Urothelium cell line (cell line): ENCODE results near the gene MTX1.
A peak's percentile ranks its signal among the peaks of the same experiment; 100 is the strongest.
"Not testable (repeated sequence)": the region's sequence is repeated elsewhere in the genome, so short reads cannot be mapped to it uniquely, and the experiment has no call there.

Experiments
- DNase-seq: peaks from one replicate; pipeline ENCODE4 v3.0.0; 2011; ENCODE audit warnings: low spot score, mixed read lengths
- FAIRE-seq: peaks from 2 replicates; lab custom pipeline; 2011; peaks lifted over from hg19 to GRCh38; lab: Jason Lieb, UNC

The MTX1 gene, protein sequence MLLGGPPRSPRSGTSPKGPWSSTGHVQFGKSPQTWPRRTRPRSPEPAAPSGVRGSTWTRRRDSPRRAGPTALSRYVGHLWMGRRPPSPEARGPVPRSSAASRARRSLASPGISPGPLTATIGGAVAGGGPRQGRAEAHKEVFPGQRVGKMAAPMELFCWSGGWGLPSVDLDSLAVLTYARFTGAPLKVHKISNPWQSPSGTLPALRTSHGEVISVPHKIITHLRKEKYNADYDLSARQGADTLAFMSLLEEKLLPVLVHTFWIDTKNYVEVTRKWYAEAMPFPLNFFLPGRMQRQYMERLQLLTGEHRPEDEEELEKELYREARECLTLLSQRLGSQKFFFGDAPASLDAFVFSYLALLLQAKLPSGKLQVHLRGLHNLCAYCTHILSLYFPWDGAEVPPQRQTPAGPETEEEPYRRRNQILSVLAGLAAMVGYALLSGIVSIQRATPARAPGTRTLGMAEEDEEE

DNA sequence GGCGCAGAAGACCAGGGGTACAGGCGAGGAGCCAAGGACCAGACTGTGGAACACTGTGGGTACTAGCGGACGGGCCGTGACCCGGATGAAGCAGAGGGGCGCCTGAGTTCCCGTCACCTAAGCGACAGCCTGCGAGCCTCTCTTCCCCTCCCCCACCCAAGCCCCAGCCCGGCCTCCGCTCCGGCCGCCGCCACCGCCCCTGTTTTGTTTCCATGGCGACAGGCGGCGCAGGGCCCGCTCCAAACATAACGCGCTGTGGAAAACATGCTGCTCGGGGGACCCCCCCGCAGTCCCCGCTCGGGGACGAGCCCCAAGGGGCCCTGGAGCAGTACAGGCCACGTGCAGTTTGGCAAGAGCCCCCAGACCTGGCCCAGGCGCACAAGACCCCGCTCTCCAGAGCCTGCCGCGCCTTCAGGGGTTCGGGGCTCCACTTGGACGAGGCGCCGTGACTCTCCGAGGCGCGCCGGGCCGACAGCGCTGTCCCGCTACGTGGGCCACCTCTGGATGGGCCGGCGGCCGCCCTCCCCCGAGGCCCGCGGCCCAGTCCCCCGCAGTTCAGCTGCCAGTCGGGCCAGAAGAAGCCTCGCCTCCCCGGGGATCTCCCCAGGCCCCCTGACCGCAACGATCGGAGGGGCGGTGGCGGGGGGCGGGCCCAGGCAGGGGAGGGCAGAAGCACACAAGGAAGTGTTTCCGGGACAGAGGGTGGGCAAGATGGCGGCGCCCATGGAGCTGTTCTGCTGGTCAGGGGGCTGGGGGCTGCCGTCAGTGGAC is at the start of gene MTX1:
MTX1 (plus strand) TSS at position 155 of the 771 bp plus-strand sequence; CDS start at position 265, 110 bp downstream.
- peak; percentile 86 for DNase-seq
- no peak for FAIRE-seq

- DNase-seq = no peak
Observed at GRCh38 chr1:155158991-155159390, 49.5 kb upstream of the MTX1 start.

GRCh38 chr1:155160128-155160527 is 48.4 kb upstream of the MTX1 start:
- FAIRE-seq (no peak), DNase-seq (no peak)

More at GRCh38 chr1:155158991-155159390, 49.5 kb upstream of the MTX1 start:
- no peak for FAIRE-seq

DNA sequence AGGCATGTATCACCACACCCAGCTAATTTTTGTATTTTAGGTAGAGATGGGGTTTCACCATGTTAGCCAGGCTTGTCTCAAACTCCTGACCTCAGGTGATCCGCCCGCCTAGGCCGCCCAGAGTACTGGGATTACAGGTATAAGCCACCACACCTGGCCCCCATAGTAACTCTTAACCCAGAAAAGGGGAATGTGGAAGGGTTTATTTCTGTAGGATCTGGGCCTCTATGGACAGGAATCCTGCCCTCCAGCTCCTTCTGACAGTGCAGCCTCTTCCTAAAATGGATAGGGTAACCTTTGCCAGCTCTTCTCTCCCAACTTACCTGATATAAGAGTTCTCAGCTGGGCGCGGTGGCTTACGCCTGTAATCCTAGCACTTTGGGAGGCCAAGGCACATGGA is 45.9 kb upstream of the MTX1 start:
- DNase-seq, FAIRE-seq: not testable (repeated sequence)

GRCh38 chr1:155163785-155164184 is 44.7 kb upstream of the MTX1 start:
- not testable (repeated sequence) for FAIRE-seq, DNase-seq

- DNase-seq, FAIRE-seq: not testable (repeated sequence)
Observed at GRCh38 chr1:155164625-155165024, 43.9 kb upstream of the MTX1 start.

DNA sequence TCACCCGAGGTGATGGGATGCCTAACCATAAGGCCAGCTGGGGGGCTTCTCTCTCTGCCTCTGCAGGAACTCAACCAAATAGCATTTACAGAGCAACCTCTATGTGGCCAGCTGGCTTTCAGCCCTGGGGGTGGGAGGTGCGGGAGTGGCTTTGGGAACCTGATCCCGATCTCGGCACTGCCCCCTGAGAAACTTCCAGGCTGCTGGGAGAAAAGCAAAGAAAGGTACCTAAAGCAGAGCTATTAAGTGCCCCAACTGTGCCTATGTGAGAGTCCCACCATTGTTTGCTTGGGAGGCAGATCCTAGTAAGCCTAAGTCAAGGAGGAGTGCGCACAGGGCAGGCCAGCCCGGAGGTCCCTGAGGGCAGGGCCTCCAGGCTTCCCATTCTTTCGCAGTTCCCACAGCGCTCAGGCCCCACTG is 42.4 kb upstream of the MTX1 start:
- FAIRE-seq = no peak
- no peak for DNase-seq

- DNase-seq = no peak
- no peak for FAIRE-seq
Observed at GRCh38 chr1:155166471-155167165, 41.9 kb upstream of the MTX1 start.

DNA sequence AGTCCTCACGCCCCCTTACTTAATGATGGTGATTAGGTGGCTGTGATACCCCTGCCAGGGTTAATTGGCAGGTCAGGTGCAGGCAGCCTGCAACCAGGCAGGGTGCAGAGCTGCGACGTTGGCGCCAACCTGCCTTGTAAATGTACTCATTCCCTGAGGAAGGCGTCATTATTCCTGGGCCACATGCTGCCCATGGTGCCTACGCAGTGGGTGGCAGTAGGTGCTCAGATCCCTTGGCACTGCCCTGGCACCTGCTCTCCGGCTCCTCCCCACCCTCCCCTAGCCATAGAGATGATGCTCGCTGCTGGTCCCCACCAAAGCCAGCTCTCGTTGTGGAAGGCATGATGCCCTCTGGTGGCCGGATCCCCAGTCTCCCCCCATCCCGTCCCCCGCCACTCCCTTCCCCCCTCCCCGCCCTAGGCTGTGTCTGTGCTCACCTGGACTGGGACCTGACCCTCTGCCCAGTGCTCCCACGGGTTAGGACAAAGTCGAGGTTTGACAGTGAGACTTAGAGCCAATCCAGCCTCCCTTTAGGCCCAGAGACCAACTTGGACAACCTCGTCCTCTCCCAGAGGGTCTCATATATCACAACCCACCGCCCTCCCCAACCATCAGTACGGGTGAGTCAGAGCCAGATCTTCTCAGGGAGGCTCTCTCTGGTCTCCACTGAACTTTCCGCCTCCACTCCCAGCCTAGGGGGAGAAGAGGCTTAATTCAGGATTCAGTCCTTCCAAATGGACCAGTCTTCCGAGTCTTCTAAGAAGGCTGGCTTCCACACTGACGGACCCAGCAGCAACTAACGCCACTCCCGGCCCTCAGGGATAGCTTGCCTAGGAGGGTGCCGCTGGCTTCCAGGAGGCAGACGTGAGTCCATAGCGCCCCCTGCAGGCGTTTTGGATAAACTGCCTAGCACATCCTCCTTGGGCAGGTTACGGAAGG is 41.1 kb upstream of the MTX1 start:
- FAIRE-seq (no peak), DNase-seq (peak; percentile 84)

DNA sequence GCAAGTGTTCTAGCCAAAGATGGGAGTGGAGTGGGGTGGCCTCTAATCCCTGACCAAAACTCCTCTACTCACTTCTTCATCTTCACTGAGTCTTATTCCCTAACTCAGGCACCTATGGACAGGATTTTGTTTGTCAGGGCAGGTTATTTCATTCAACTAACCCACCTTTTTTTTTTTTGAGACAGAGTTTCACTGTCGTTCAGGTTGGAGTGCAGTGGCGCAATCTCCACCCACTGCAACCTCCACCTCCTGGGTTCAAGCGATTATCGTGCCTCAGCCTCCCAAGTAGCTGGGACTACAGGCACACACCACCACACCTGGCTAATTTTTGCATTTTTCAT is 40.4 kb upstream of the MTX1 start:
- not testable (repeated sequence) for FAIRE-seq, DNase-seq

DNA sequence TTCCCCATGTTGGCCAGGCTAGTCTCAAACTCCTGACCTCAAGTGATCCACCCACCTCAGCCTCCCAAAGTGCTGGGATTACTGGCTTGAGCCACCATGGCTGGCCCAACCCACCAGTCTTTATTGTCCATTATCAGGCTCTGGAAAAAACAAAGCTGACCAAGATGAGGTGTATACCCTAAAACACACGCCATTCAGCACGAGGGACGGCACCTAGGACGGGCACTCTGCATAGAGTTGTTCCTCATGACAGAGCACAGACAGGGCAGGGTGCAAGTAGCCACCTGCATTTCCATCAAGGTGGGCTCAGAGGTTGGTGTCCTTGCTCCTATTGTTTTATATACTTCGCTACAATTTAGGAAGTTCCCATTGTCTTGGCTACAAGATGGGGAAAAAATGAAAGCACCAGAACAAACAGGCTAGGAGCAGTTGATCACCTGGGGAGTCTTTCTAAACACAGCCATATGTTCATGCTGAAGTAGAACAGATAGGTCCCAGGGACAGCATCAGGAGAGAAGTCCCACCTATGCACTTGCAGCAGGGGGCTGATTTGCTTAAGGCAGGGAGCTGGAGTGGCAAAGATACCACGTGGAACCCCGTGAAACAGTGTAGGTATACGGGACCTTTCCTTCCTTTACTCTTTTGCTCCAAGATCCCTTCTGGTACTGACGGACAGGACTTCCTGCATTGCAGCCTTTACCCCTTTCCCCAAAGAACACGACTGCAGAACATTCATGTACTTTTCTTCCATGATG is 39.9 kb upstream of the MTX1 start:
- DNase-seq (no peak), FAIRE-seq (no peak)

DNA sequence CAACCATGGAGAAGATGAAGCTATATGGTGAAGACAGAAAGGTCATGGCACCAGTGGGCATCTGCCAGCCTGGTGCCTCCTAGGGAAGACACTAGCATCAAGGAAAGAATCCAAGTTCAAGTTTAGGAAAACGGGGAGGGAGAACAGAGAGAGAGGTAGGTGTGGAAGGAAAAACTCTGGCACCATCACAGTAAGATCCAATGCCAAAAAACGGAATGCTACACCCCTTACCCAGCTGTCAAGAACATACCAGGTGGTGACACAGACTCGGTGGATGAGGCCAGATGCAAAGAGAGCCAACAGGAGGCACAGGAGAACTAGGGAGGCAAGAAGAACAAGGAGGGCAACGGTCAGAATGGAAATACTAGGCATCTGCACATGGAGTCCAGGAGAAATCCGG is 39.0 kb upstream of the MTX1 start:
- no peak for FAIRE-seq
- no peak for DNase-seq

DNA sequence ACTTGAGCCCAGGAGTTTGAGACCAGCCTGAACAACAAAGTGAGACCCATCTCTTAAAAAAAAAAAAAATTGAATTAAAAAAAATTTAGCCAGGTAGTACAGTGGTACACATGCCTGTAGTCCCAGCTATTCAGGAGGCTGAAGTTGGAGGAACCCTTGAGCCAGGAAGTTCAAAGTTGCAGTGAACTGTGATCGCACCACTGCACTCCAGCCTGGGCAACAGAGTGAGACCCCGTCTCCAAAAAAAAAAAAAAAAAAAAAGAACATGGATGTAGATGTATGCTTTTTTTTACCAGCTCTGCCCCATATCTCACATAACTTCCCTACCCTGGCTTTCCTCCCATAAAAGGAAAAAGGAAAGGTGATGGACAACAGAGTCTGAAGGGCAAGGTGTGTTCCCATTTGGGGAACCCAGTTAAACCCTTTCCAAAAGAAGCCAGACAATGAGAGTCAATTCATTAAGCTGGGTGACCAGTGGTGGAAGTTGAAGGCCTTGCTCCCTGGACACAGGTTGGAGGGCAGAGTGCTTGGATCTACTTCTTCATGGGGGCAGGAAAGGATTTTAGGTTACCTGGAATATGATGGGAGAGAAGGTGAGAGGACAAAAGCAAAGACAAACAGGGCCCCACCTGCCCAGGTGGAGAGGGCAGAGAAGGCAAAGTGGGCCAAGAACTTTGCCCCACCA is 38.3 kb upstream of the MTX1 start:
- no peak for DNase-seq
- FAIRE-seq = no peak

DNA sequence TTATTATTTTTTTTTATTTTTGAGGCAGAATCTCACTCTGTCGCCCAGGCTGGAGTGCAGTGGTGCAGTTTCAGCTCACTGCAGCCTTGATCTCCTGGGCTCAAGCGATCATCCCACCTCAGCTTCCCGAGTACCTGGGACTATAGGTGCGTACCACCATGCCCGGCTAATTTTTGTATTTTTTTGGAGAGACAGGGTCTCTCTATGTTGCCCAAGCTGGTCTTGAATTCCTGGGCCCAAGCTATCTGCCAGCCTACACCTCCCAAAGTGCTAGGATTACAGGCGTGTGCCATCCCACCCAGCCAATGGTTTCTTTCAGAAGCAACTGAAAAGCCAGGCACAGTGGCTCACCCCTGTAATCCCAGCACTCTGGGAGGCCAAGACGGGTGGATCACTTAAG is 37.7 kb upstream of the MTX1 start:
- no peak for FAIRE-seq
- no peak for DNase-seq

DNA sequence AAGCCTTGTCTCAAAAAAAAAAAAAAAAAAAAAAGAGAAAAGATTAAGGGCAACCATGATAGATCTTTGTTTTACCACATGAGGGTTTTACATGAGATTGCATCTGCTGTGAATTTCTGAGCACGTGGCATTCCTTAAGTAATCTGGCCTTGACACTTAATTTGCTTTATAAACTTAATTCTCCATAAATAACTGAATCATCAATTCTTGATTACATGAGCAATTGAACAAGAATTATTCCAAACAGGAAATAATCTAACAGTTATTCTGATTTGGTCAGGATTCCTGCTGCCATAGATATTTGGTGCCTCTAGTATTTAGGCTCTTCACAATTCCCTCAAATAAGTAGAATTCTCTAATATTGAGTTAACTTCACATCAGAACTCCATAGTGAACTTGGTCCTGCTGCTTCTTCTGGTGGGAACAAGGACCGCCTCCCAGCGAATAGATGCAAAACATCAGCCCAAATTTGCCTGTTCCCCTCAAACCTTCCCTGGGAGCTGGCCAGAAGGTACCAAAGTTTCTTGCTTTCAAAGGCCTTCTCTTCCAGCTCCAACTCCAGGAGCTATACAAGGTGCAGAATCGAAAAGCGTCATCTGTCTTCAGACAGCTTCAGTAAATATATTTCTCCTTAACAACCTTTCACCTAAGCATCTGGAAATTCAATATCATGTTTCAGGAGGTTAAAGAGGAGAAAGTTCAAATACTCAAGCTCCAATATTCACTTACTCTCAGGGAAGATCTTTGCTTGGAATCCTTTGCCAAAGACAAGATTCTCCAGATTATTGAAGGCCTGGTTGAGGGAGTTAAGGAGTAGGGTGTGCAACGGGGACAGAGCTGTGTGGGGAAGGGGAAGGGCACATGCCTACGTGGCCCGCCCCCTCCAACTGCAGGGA is 36.4 kb upstream of the MTX1 start:
- DNase-seq (no peak), FAIRE-seq (no peak)

GRCh38 chr1:155172732-155173477 is 35.6 kb upstream of the MTX1 start, which contains the start of gene KRTCAP2:
Gene KRTCAP2, minus strand, starts transcription at chr1:155173304. Its CDS starts 80 bp downstream, at chr1:155173224.
- DNase-seq (peak; percentile 97), FAIRE-seq (peak; percentile 20)
